AG04450 (cell line): Measurements from ENCODE around the gene MACROH2A2. TPM values are rescaled to one million over a fixed set of nuclear protein-coding genes. Genes with fewer than 3 reads are reported as not detected.
"Not testable (repeated sequence)": the region's sequence is repeated elsewhere in the genome, so short reads cannot be mapped to it uniquely, and the experiment has no call there.

Experiments used
- CTCF ChIA-PET: fragments of 300-600, 350-600 bp; formaldehyde crosslinking; extraction: SDS; loops from one replicate; lab custom pipeline; 2022; ENCODE audit warnings: antibody characterized with exemption, inconsistent platforms; lab: Charles Lee
- POLR2A ChIA-PET: fragments of 350-600 bp; formaldehyde crosslinking; extraction: SDS; loops from one replicate; lab custom pipeline; 2021; ENCODE audit warnings: antibody characterized with exemption, inconsistent platforms; lab: Yijun Ruan, JAX
- DNase-seq: peaks from one replicate; pipeline ENCODE4 v3.0.0-alpha.2; 2011; ENCODE audit warnings: low read depth, low spot score
- H3K27ac ChIP-seq: one replicate; pipeline ENCODE4 v1.5.1; 2012; ENCODE audit warnings: low read depth, low read length, control low read depth
- H3K27me3 ChIP-seq: one replicate; pipeline ENCODE4 v1.6.0; 2012; ENCODE audit warnings: low read length; ENCODE audit not compliant: control insufficient read depth, insufficient read depth
- H3K4me3 ChIP-seq: 2 replicates; pipeline ENCODE4 v1.5.1; 2011; ENCODE audit warnings: mild to moderate bottlenecking, low read depth, low read length, control low read depth
- H3K9me3 ChIP-seq: 2 replicates; pipeline ENCODE4 v1.5.1; 2012; ENCODE audit warnings: low read length; ENCODE audit not compliant: control insufficient read depth, insufficient read depth
- polyA plus RNA-seq: library from polyadenylated mRNA; depleted of rRNA; stranded (reverse); fragments of >200 nt; gene quantifications from 2 replicates; pipeline ENCODE4 v1.2.3, GENCODE V29; 2011
- TF ChIP-seq, protein P1 (sequence below): IDR thresholded peaks from 2 replicates; pipeline ENCODE4 v1.5.1; 2011; ENCODE audit warnings: low read depth, low read length, control low read depth, inconsistent platforms

The MACROH2A2 gene
- polyA plus RNA-seq, 1 experiment, result 21.8 TPM

DNA sequence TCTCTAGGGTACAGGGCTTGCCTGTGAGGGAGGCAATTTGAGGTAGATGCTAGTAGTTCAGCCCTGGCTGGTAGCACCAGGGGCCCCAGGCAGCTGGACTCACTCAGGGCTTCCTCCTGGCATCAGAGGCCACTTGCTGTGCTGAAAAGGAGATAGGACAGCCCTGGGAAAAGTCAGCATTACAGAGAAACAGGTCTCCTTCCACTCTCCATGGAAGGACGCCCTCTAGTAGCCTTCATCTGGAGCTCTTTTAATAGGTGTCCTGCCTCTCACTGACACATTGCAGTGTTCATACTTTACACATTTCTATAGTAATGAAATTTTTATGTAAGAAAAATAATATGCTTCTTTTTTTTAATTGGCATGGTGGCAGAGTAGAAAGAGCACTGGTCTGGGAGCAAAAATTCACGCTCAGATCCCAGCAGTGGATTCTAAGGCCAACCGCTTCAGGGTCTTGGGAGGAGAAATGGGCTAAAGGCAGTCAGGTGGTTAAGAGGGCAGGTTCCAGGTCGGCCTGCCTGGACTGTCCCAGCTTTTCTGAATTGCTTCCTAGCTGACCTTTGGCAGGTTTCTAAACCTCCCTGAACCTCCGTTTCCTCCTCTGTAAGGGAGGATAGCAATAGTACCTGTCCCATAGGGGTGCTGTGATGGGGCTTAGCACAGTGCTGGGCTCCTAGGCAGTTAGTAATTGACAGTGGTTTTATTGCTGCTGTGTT is 44.2 kb downstream of the MACROH2A2 start:
- Histone ChIP-seq H3K27ac (no peak overlapping the region), H3K4me3 (no peak overlapping the region), H3K9me3 (no peaks in the 10 kb centered on the region), H3K27me3 (no peaks in the 10 kb centered on the region)
- ChIA-PET POLR2A (no interaction called here), CTCF (interaction anchor here (1.2 to 6.9 kb wide), 3 partner anchors 10 to 22 kb away, joined by 3 to 55 read pairs (median 4); no protein-coding TSS in a partner anchor)
- TF ChIP-seq, protein P1, sequence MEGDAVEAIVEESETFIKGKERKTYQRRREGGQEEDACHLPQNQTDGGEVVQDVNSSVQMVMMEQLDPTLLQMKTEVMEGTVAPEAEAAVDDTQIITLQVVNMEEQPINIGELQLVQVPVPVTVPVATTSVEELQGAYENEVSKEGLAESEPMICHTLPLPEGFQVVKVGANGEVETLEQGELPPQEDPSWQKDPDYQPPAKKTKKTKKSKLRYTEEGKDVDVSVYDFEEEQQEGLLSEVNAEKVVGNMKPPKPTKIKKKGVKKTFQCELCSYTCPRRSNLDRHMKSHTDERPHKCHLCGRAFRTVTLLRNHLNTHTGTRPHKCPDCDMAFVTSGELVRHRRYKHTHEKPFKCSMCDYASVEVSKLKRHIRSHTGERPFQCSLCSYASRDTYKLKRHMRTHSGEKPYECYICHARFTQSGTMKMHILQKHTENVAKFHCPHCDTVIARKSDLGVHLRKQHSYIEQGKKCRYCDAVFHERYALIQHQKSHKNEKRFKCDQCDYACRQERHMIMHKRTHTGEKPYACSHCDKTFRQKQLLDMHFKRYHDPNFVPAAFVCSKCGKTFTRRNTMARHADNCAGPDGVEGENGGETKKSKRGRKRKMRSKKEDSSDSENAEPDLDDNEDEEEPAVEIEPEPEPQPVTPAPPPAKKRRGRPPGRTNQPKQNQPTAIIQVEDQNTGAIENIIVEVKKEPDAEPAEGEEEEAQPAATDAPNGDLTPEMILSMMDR, result no peak
- DNase-seq, result no peak

DNA sequence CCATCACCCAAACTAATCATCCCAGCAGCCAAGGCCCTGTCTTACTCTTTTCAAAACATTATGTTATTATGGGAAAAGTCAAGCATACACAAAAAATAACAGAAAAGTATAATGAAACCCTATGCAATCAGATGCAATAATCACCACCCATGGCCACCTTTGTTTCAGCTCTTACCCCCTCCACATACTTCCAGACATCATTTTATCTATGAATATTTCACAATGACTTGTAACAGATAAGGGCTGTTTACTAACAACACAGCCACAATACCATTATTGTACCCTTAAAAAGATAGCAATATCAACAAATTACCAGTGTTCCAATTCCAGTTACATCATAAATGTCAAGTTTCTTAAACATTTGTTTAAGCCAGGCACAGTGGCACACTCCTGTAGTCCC is 44.8 kb downstream of the MACROH2A2 start:
- ChIA-PET POLR2A (no interaction called here), CTCF (interaction anchor here (6.9 kb wide), 1 partner anchor 18 kb away, joined by 55 read pairs; no protein-coding TSS in a partner anchor)
- H3K27me3 ChIP-seq, result no peaks in the 10 kb centered on the region
- TF ChIP-seq, protein P1, result no peak
- no peaks in the 10 kb centered on the region for H3K9me3 ChIP-seq
- H3K4me3 ChIP-seq, result no peak overlapping the region
- H3K27ac ChIP-seq, result no peak overlapping the region
- DNase-seq, result no peak

DNA sequence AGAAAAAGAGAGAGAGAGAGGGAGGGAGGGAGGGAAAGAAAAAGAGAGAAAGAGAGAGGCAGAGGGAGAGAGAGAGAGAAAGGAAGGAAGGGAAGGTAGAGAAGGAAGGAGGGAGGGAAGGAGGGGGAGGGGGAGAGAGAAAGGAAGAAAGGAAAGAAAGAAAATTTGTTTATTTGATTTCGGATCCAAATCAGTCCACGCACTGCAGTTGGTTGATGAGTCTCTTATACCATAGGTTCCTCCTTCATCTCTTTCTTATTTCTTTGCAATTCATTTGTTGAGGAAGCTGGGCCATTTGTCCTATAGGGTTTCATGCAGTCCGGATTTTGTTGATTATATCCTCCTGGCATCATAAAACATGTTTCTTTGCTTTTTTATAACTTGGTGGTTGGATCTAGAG is 45.6 kb downstream of the MACROH2A2 start:
- Histone ChIP-seq H3K27me3 (no peaks in the 10 kb centered on the region), H3K4me3 (no peak overlapping the region), H3K9me3 (no peaks in the 10 kb centered on the region), H3K27ac (no peak overlapping the region)
- POLR2A ChIA-PET, result no interaction called here
- DNase-seq, result no peak
- TF ChIP-seq, protein P1, result no peak
- CTCF ChIA-PET, result interaction anchor here (6.9 kb wide), 1 partner anchor 18 kb away, joined by 55 read pairs; no protein-coding TSS in a partner anchor

DNA sequence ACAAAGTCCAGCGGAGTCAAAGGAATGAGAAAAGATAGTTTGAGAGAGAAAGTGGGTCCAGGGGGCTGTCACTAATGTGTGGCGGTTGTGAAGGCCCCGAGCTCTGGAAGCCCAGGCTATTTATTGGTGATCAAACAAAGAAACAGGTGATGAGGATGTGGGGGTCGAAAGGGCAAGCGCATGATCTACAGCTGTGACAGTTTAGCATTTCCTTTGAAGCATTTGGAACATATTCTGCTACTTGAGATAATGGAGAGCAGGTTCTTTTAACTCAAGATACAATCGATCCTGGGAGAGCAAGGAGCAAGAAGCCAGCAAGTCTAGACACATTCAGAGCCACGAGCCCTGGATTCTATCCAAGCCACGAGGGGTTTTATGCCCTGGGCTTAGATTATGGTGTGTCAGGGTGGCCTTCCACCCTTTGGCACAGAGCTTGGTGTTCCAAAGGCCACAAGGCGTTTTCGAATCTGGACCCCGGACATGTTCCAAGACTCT is 48.5 kb downstream of the MACROH2A2 start:
- H3K9me3 ChIP-seq, result not testable (repeated sequence)

DNA sequence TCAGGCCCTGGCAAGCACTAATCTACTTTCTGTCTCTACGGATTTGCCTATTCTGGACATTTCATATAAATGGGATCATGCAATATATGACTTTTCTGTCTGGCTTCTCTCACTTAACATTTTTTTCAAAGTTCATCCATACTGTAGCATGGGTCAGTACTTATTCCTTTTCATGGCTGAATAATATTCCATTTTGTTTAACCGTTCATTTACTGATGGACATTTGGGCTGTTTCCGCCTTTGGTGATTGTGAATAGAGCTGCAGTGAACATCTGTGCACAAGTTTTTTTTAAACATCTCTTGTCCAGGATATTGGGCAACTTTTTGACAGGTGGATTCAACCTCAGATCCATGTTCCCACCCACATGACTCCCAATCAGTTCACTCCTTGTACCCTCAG is 49.0 kb downstream of the MACROH2A2 start:
- Histone ChIP-seq H3K27ac (no peak overlapping the region), H3K27me3 (no peaks in the 10 kb centered on the region), H3K4me3 (no peak overlapping the region), H3K9me3 (no peaks in the 10 kb centered on the region)
- TF ChIP-seq, protein P1, result no peak
- POLR2A ChIA-PET, result no interaction called here
- DNase-seq, result no peak
- CTCF ChIA-PET, result no interaction called here

More for the DNA sequence above, 48.5 kb downstream of the MACROH2A2 start:
- CTCF ChIA-PET, DNase-seq, H3K27me3 ChIP-seq, H3K4me3 ChIP-seq, POLR2A ChIA-PET, H3K27ac ChIP-seq: not testable (repeated sequence)
